HepG2 (cell line): Measurements from ENCODE around the gene SP6.

Experiments used
- ATF6 ChIP-seq: sonication (generic); formaldehyde crosslinking; conservative IDR thresholded peaks from 2 replicates; pipeline ENCODE4 v1.4.0; 2020; ENCODE audit warnings: missing genetic modification reagents
- ATF7 ChIP-seq, 2 experiments: fragments of 450-650 bp in 1 of 2; sonication (generic) in 1 of 2; formaldehyde crosslinking in 1 of 2; IDR thresholded peaks; 2 replicates each; pipeline versions ENCODE4 v1.4.0 to v1.6.1; 2016 to 2020; ENCODE audit warnings: antibody characterized with exemption in 1 of 2, mild to moderate bottlenecking in 1 of 2, missing genetic modification reagents in 1 of 2
- CCAR2 ChIP-seq: fragments of 200-400 bp; formaldehyde crosslinking; optimal IDR thresholded peaks from 2 replicates; pipeline ENCODE3; 2018; ENCODE audit warnings: low read depth, mild to moderate bottlenecking, low read length, moderate library complexity
- CSRNP1 ChIP-seq: sonication (generic); formaldehyde crosslinking; IDR thresholded peaks from 2 replicates; pipeline ENCODE4 v1.8.1; 2023; ENCODE audit warnings: mild to moderate bottlenecking, missing genetic modification reagents
- CTCF ChIP-seq: sonication (generic); formaldehyde crosslinking; IDR thresholded peaks from 2 replicates; pipeline ENCODE4 v1.5.0; 2020; ENCODE audit warnings: mild to moderate bottlenecking, missing genetic modification reagents, moderate library complexity
- DPF2 ChIP-seq: sonication (generic); formaldehyde crosslinking; IDR thresholded peaks from 2 replicates; pipeline ENCODE4 v1.4.0; 2020; ENCODE audit warnings: mild to moderate bottlenecking, low read depth, missing genetic modification reagents, borderline replicate concordance
- HINFP ChIP-seq: sonication (generic); formaldehyde crosslinking; IDR thresholded peaks from 2 replicates; pipeline ENCODE4 v1.4.0; 2020; ENCODE audit warnings: low read depth, mild to moderate bottlenecking, missing genetic modification reagents
- KLF16 ChIP-seq, 2 experiments: sonication (generic) in 1 of 2; formaldehyde crosslinking in 1 of 2; IDR thresholded peaks; 2 replicates each; pipeline versions ENCODE4 v1.6.1 to v1.8.0; 2016 to 2023; ENCODE audit warnings: missing genetic modification reagents in 2 of 2, missing compliant biosample characterization in 1 of 2
- PBX2 ChIP-seq: IDR thresholded peaks from 2 replicates; pipeline ENCODE4 v1.6.1; 2016; ENCODE audit warnings: control low read depth
- POLR2AphosphoS5 ChIP-seq: IDR thresholded peaks from 2 replicates; pipeline ENCODE4 v1.6.1; 2012; ENCODE audit warnings: low read depth, low read length
- TARDBP ChIP-seq: sonication (generic); formaldehyde crosslinking; IDR thresholded peaks from 2 replicates; pipeline ENCODE4 v1.8.0; 2022; ENCODE audit warnings: mild to moderate bottlenecking, missing genetic modification reagents
- TEF ChIP-seq: sonication (generic); formaldehyde crosslinking; IDR thresholded peaks from 2 replicates; pipeline ENCODE4 v1.5.0; 2020; ENCODE audit warnings: missing genetic modification reagents
- ZHX1 ChIP-seq: sonication (generic); formaldehyde crosslinking; IDR thresholded peaks from 2 replicates; pipeline ENCODE4 v1.8.1; 2022; ENCODE audit warnings: low read depth, mild to moderate bottlenecking, missing genetic modification reagents
- ZNF713 ChIP-seq: sonication (generic); formaldehyde crosslinking; IDR thresholded peaks from 2 replicates; pipeline ENCODE4 v1.4.0; 2020; ENCODE audit warnings: mild to moderate bottlenecking, missing genetic modification reagents

- TF ChIP-seq TARDBP (CRISPR knock-in tag) (no peak), CCAR2 (no peak), CSRNP1 (CRISPR knock-in tag) (no peak), HINFP (CRISPR knock-in tag) (no peak), ATF6 (CRISPR knock-in tag) (no peak), CTCF (CRISPR knock-in tag) (no peak), ZHX1 (no peak), DPF2 (CRISPR knock-in tag) (no peak), POLR2AphosphoS5 (no peak), ATF7 (IDR thresholded peaks at IDR 0.05) (no peak), ATF7 (CRISPR knock-in tag; IDR thresholded peaks at IDR 0.05) (no peak), PBX2 (CRISPR knock-in tag) (no peak), KLF16 (CRISPR knock-in tag; IDR thresholded peaks at IDR 0.05) (no peak), ZNF713 (no peak), TEF (CRISPR knock-in tag) (no peak)
Measured at GRCh38 chr17:47812146-47812920, 38.6 kb downstream of the SP6 start.
